Activated CD4-positive, alpha-beta T cell treated with anti-CD3 and anti-CD28 coated beads for 4 hours (primary cell): Measurements from ENCODE around the gene KCNH1.
"Not testable (repeated sequence)": the region's sequence is repeated elsewhere in the genome, so short reads cannot be mapped to it uniquely, and the experiment has no call there.

Experiments
- DNase-seq, 2 donors: peaks; one replicate each; pipeline ENCODE4 v3.0.0-alpha.2; 2020

Gene KCNH1

GRCh38 chr1:210663730-210664573 is 470.0 kb downstream of the KCNH1 start:
- DNase-seq, result no peak

DNA sequence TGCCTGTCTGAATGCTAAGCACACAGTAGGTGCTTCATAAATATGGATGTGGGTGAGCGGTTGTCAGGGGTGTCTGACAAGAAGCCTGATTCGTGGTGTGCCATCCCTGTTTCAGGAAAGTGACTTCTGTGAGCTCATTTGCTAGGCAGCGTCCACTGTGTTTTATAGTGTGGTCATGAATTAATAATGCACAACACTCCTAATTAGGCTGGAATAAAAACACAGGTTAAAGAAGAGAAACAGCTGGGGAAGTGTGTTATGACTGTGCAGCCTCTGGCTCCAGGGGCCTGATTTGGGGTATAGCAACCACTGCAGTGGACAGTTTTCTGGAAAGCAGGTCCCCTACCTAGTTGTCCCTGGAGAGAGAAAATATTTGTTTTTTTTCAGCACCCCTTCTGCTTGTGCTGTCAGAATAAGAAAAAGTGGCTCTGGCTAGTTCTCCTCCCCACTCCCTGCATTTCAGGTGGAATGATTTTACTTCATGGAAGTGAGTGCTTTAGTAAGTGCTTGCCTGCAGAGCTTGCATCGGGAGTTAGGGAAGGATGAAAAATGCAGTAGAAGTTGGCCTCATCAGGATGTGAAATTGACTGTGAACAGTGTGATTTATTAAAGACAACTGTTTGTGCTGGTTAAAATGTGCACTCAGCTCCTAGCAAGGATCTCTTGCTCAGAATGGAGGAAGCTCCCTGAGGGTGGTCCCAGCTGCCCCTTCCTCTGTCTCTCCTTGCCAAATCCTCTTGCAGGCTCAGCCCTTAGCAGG is 471.5 kb downstream of the KCNH1 start:
- DNase-seq, result no peak

GRCh38 chr1:210661520-210661919 is 472.4 kb downstream of the KCNH1 start:
- not testable (repeated sequence) for DNase-seq

- DNase-seq, result no peak
Observed at GRCh38 chr1:210657806-210658205, 476.1 kb downstream of the KCNH1 start.

GRCh38 chr1:210655511-210655910 is 478.4 kb downstream of the KCNH1 start:
- no peak for DNase-seq

GRCh38 chr1:210654176-210654981 is 479.6 kb downstream of the KCNH1 start:
- DNase-seq, result no peak

GRCh38 chr1:210653771-210654170 is 480.2 kb downstream of the KCNH1 start:
- DNase-seq, result no peak

GRCh38 chr1:210652329-210652954 is 481.5 kb downstream of the KCNH1 start:
- no peak for DNase-seq

DNA sequence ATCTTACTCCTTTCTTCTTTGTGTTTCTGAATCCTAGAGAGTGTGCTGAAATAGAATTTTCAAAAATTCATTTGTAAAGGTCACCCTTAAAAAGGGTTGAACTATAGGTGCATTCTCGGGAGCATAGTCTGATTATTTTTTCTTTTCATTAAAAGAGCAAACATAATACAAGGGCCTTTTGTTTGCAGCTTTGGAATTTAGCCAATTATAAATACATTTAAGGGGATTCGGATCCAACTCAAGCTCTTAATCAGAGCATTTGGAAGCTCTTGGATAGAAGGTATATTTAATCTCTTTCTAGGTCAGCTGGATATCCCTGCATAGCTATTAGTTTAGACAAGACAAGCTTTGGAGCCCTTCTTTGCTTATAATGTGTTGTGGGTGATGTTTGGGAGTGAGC is 483.5 kb downstream of the KCNH1 start:
- DNase-seq, result no peak

DNA sequence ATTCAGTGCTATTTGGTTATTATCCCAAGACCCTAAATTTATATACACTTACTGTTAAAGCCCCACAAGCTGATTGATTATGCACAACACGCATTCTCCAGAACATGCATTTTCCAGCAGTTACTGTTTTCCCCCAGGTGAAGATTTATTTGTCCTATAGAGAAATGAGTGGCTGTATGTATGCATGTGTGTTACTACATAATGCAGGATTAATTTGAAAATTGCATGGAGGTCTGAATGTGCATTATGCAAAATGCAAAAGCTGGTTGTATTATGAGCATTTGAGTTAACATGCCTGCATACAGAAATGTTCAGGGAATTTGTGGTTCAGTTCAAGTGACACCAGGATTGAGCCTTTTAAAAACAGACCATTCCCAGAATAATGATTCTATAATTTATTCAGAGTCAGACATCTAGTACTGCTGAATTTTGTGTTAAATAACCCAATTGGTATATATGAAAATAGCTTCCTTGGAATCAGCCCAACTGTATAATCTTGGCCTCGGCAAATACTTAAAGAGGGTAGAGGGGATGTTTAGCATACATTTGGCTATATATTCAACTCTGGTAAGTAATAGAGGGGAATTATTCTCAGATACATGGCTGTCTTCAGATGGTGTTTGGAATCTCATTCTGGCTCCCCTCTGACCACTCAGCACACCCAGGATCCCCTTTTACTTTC is 485.2 kb downstream of the KCNH1 start:
- no peak for DNase-seq

DNA sequence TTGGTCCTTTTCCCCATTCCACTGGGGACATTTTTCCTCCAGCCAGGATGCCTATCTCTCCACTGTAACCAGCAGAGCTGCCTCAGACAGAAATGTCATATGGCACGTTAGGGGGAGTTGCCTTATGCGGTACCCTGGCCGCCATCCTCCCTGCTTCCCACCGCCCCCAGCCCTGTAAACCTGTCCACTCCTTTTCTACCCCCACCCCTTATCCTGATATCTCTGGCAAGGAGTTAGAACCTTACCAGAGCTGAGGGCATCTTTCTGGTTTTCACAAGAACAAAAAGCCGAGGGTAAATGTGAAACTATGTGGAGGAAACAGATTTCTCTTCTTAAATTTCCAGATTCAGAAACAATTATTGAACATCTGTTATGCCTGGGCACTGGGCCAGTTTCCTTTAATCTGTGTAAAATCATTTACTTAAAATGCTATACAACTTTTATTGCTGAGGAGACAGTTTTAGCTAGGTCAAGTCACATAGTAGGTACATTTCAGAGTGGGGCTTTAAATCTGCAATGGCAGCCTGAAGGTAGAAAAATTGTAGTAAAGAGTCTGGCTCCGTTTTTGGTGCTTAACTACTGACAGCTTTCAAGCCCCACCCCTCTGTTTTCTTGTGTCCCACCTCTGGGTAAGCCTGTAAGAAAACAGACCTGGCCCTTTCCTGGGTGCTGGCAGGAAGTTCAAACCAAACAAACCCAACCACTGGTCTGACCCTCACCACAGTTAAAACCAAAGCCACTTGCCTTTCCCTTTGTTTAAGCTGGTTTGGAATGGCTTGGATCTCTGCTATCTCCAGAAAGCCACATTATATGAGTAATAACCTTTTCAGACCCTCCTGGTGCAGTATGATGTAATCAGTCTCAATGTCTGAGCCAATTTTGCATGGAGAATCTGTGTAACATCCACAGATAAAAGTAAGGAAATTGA is 486.3 kb downstream of the KCNH1 start:
- no peak for DNase-seq

DNA sequence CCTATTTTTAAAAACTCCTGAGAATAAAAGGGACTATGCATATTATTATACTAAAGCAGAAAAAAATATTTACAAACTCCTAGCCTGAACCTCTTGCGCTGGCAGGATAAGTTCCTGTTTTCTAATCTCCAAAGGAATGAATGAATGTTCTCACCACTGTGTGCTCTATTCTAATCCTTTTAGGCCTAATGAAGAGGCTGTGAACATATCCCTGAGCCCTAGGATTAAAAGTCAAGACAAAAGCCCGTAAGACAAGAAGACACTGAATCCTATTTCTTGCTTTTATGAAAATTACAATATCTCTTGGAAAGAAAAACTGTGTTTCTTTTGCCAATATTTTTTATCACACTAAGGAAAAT is 487.7 kb downstream of the KCNH1 start:
- no peak for DNase-seq

DNA sequence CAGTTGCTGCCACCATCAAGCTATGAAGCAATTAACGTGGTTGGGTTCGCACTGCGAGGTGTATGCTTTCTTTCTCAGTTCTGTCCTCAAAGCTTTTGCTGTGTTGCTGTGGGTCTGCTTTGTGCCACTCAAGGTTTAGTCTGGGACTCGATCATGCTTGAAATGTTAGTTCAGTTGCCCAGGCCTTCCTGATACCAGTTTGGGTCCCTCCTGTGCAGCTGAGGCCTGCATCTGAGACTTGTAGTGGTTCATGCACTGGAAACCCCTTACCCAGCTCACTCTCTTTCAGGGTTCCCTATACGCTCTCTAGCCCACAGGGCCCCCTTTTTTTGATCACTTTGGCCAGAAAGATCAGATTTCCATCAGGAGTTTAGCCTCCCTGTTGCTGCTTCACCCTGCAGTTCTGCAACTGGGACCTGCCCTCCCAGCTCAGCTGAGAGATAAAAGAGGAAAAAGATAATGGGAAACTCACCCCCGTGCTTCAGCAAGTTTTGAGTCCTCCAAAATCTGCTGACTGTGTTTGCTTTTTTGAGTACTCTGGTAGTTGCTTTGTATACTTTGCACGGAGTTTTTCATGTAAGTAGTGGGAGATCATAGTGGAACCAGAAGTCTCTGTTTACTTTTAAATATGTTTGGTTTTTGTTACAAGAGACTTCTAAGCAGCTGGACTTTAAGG is 488.2 kb downstream of the KCNH1 start:
- DNase-seq, result no peak

GRCh38 chr1:210641582-210641981 is 492.4 kb downstream of the KCNH1 start:
- no peak for DNase-seq

DNA sequence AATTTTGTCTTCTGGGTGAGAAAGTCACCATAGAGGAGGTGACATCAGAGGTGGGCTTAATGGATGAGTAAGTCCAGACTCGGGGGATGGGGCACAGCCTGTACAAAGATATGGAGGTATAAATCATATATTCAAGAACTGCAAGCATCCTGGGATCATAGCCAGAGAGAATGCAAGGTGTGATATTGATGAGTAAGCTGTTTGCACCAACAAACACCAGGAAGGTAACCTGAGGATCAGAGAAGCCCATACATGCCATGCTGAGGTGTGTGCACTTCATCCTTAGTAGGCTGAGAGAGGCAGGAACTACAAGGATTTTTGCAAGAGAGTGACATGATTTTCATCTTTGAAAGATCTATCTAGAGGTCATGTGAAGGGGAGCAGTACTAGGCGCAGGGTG is 498.8 kb downstream of the KCNH1 start:
- DNase-seq, result no peak

GRCh38 chr1:210633636-210634035 is 500.3 kb downstream of the KCNH1 start:
- no peak for DNase-seq

DNA sequence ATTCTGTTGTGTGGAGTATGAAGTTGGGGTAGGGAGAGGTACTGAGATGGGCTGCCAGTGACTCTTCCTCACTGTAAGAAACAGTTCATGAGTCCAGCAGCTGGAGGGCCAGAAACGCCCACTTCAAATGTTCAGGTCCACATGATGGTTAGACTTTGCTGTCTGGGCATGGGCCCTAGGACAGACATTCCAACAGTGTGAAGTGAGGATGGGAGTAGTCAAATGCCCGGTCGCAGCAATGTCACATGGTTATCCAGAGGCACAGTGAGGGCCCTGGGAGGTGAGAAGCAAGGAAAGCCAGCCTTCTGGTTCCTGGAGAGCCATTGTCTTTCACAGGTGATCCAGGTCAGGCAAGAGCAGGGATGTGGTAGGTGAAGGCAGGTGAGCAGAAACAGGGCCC is 500.8 kb downstream of the KCNH1 start:
- DNase-seq, result no peak

- no peak for DNase-seq
Observed at GRCh38 chr1:210631399-210631798, 502.5 kb downstream of the KCNH1 start.

DNA sequence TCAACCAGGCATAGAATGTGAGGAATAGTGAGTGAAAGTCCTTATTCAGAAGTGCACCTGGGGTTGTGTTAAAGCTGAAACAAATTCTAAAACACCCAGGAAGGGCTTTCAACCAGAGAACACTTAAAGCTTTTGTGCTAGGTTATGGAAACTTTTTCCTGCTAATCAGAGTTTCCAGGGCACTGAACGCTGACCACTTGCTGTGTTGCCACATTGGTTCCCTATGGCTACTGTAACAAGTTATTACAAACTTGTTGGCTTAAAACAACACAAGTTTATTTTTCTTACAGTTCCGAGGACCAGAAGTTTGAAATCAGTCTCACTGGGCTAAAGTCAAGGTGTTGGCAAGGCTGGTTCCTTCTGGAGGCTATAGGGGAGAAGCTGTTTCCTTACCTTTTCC is 504.7 kb downstream of the KCNH1 start:
- no peak for DNase-seq

- DNase-seq, result no peak
Observed at GRCh38 chr1:210627755-210628154, 506.2 kb downstream of the KCNH1 start.
